Measurements from ENCODE around the gene NAGA. TPM values are rescaled to one million over a fixed set of nuclear protein-coding genes. Genes with fewer than 3 reads are reported as not detected.

Gene NAGA
- total RNA-seq, 1 donor from 2014 or later, result 38.8 TPM

GRCh38 chr22:42084874-42085273, 14.3 kb upstream of the NAGA start:
- DNase-seq (ENCODE audit: low spot score), result no peak
- H3K27me3 Mint-ChIP-seq (ENCODE audit: low read depth), result no peaks in the 10 kb centered on the region
- peaks cover 26% of the 10 kb centered on the region for H3K4me1 Mint-ChIP-seq (ENCODE audit: low read depth)
- intact Hi-C loops (cut with micrococcal nuclease), result no loop called here
- peaks cover 68% of the 10 kb centered on the region for H3K36me3 Mint-ChIP-seq (ENCODE audit: low read depth)
- peaks cover 5% of the 10 kb centered on the region for H3K9me3 Mint-ChIP-seq
- no peak overlapping the region for H3K4me3 Mint-ChIP-seq (ENCODE audit: low read depth)
- no peak overlapping the region for H3K27ac Mint-ChIP-seq

GRCh38 chr22:42083119-42083518, 12.5 kb upstream of the NAGA start:
- intact Hi-C loops (cut with micrococcal nuclease), result no loop called here
- DNase-seq (ENCODE audit: low spot score), result no peak
- Mint-ChIP-seq H3K27me3 (ENCODE audit: low read depth) (no peaks in the 10 kb centered on the region), H3K27ac (no peak overlapping the region), H3K4me3 (ENCODE audit: low read depth) (no peak overlapping the region), H3K36me3 (ENCODE audit: low read depth) (peaks cover 55% of the 10 kb centered on the region), H3K4me1 (ENCODE audit: low read depth) (peaks cover 25% of the 10 kb centered on the region), H3K9me3 (no peaks in the 10 kb centered on the region)

GRCh38 chr22:42080287-42080686, 9.7 kb upstream of the NAGA start:
- no peaks in the 10 kb centered on the region for H3K27me3 Mint-ChIP-seq (ENCODE audit: low read depth)
- peaks cover 38% of the 10 kb centered on the region for H3K36me3 Mint-ChIP-seq (ENCODE audit: low read depth)
- intact Hi-C loops (cut with micrococcal nuclease), result loop anchor here (1.0 kb wide), 2 partner anchors 10 kb away; partner anchors contain the start of genes NAGA and NDUFA6
- peak overlapping the region; percentile 93 for H3K27ac Mint-ChIP-seq
- peaks cover 26% of the 10 kb centered on the region for H3K4me1 Mint-ChIP-seq (ENCODE audit: low read depth)
- no peak for DNase-seq (ENCODE audit: low spot score)
- H3K4me3 Mint-ChIP-seq (ENCODE audit: low read depth), result peak overlapping the region; percentile 97
- H3K9me3 Mint-ChIP-seq, result no peaks in the 10 kb centered on the region

- no peaks in the 10 kb centered on the region for H3K27me3 Mint-ChIP-seq (ENCODE audit: low read depth)
- peak; percentile 97 for DNase-seq (ENCODE audit: low spot score)
- H3K4me1 Mint-ChIP-seq (ENCODE audit: low read depth), result peaks cover 30% of the 10 kb centered on the region
- peak within 1 kb of the TSS; percentile 97 for H3K4me3 Mint-ChIP-seq (ENCODE audit: low read depth)
- peak within 1 kb of the TSS; percentile 93 for H3K27ac Mint-ChIP-seq
- H3K9me3 Mint-ChIP-seq, result no peaks in the 10 kb centered on the region
- peaks cover 33% of the 10 kb centered on the region for H3K36me3 Mint-ChIP-seq (ENCODE audit: low read depth)
- intact Hi-C loops (cut with micrococcal nuclease), result loop anchor here (1.0 to 10.0 kb wide), 3 partner anchors 9 to 245 kb away; partner anchors contain the start of genes NAGA, NDUFA6 and SREBF2
These were observed 9.0 kb upstream of the NAGA start, which contains the start of gene SMDT1 for GRCh38 chr22:42079319-42080251. SMDT1 (plus strand) TSS chr22:42079700; CDS start chr22:42079769, 69 bp downstream.

GRCh38 chr22:42078469-42079318, 8.1 kb upstream of the NAGA start:
- Mint-ChIP-seq H3K4me1 (ENCODE audit: low read depth) (peaks cover 30% of the 10 kb centered on the region), H3K27me3 (ENCODE audit: low read depth) (no peaks in the 10 kb centered on the region), H3K9me3 (no peaks in the 10 kb centered on the region), H3K27ac (peak overlapping the region; percentile 93), H3K36me3 (ENCODE audit: low read depth) (peaks cover 26% of the 10 kb centered on the region), H3K4me3 (ENCODE audit: low read depth) (peak overlapping the region; percentile 97)
- intact Hi-C loops (cut with micrococcal nuclease), result loop anchor here (10.0 kb wide), 1 partner anchor 244 kb away; the partner anchor contains the start of gene SREBF2
- DNase-seq (ENCODE audit: low spot score), result no peak

- Mint-ChIP-seq H3K27me3 (ENCODE audit: low read depth) (no peaks in the 10 kb centered on the region), H3K4me1 (ENCODE audit: low read depth) (peaks cover 29% of the 10 kb centered on the region), H3K27ac (no peak overlapping the region), H3K4me3 (ENCODE audit: low read depth) (peak overlapping the region; percentile 26), H3K36me3 (ENCODE audit: low read depth) (peaks cover 18% of the 10 kb centered on the region), H3K9me3 (no peaks in the 10 kb centered on the region)
- no peak for DNase-seq (ENCODE audit: low spot score)
- intact Hi-C loops (cut with micrococcal nuclease), result loop anchor here (10.0 kb wide), 1 partner anchor 243 kb away; the partner anchor contains the start of gene SREBF2
These were observed 7.0 kb upstream of the NAGA start for GRCh38 chr22:42077486-42078125.

GRCh38 chr22:42076764-42077485, 6.3 kb upstream of the NAGA start:
- H3K27me3 Mint-ChIP-seq (ENCODE audit: low read depth), result no peaks in the 10 kb centered on the region
- H3K9me3 Mint-ChIP-seq, result no peaks in the 10 kb centered on the region
- peaks cover 25% of the 10 kb centered on the region for H3K4me1 Mint-ChIP-seq (ENCODE audit: low read depth)
- DNase-seq (ENCODE audit: low spot score), result no peak
- peaks cover 11% of the 10 kb centered on the region for H3K36me3 Mint-ChIP-seq (ENCODE audit: low read depth)
- no peak overlapping the region for H3K27ac Mint-ChIP-seq
- no peak overlapping the region for H3K4me3 Mint-ChIP-seq (ENCODE audit: low read depth)
- intact Hi-C loops (cut with micrococcal nuclease), result loop anchor here (10.0 kb wide), 1 partner anchor 242 kb away; the partner anchor contains the start of gene SREBF2

GRCh38 chr22:42074846-42075676, 4.4 kb upstream of the NAGA start:
- Mint-ChIP-seq H3K4me3 (ENCODE audit: low read depth) (peak overlapping the region; percentile 63), H3K9me3 (no peaks in the 10 kb centered on the region), H3K27ac (peak overlapping the region; percentile 76), H3K36me3 (ENCODE audit: low read depth) (peaks cover 6% of the 10 kb centered on the region), H3K27me3 (ENCODE audit: low read depth) (no peaks in the 10 kb centered on the region), H3K4me1 (ENCODE audit: low read depth) (peaks cover 28% of the 10 kb centered on the region)
- intact Hi-C loops (cut with micrococcal nuclease), result loop anchor here (5.0 to 10.0 kb wide), 5 partner anchors 78 to 367 kb away; partner anchors contain the start of genes CENPM, SREBF2 and WBP2NL
- no peak for DNase-seq (ENCODE audit: low spot score)

GRCh38 chr22:42074132-42074811, 3.7 kb upstream of the NAGA start, which contains the start of gene PHETA2:
PHETA2 (plus strand) TSS chr22:42074248; CDS start chr22:42077294, 3,046 bp downstream.
- no peaks in the 10 kb centered on the region for H3K9me3 Mint-ChIP-seq
- H3K36me3 Mint-ChIP-seq (ENCODE audit: low read depth), result peaks cover 4% of the 10 kb centered on the region
- H3K4me1 Mint-ChIP-seq (ENCODE audit: low read depth), result peaks cover 28% of the 10 kb centered on the region

GRCh38 chr22:42073621-42074041, 3.0 kb upstream of the NAGA start:
- Mint-ChIP-seq H3K4me1 (ENCODE audit: low read depth) (peaks cover 25% of the 10 kb centered on the region), H3K27ac (peak overlapping the region; percentile 60)
- intact Hi-C loops (cut with micrococcal nuclease), result loop anchor here (5.0 to 10.0 kb wide), 5 partner anchors 76 to 369 kb away; partner anchors contain the start of genes CENPM, SREBF2 and WBP2NL

More at GRCh38 chr22:42074132-42074811, 3.7 kb upstream of the NAGA start, which contains the start of gene PHETA2:
- H3K27me3 Mint-ChIP-seq (ENCODE audit: low read depth), result no peaks in the 10 kb centered on the region
- H3K27ac Mint-ChIP-seq, result peak within 1 kb of the TSS; percentile 76
- H3K4me3 Mint-ChIP-seq (ENCODE audit: low read depth), result peak within 1 kb of the TSS; percentile 75
- DNase-seq (ENCODE audit: low spot score), result peak; percentile 52
- intact Hi-C loops (cut with micrococcal nuclease), result loop anchor here (5.0 to 10.0 kb wide), 5 partner anchors 77 to 368 kb away; partner anchors contain the start of genes CENPM, SREBF2 and WBP2NL

More at GRCh38 chr22:42073621-42074041, 3.0 kb upstream of the NAGA start:
- Mint-ChIP-seq H3K9me3 (no peaks in the 10 kb centered on the region), H3K27me3 (ENCODE audit: low read depth) (no peaks in the 10 kb centered on the region), H3K4me3 (ENCODE audit: low read depth) (peak overlapping the region; percentile 75), H3K36me3 (ENCODE audit: low read depth) (peaks cover 4% of the 10 kb centered on the region)
- DNase-seq (ENCODE audit: low spot score), result no peak
